GM19099 (cell line): Measurements from ENCODE around the gene ATP8B3.

Experiments
- POLR2A ChIP-seq: IDR thresholded peaks from 3 replicates; pipeline ENCODE4 v1.6.1; 2011; ENCODE audit warnings: low read depth; ENCODE audit not compliant: insufficient read length; ENCODE audit errors: extremely low read depth

Gene ATP8B3

GRCh38 chr19:1747285-1748114 lies 64.6 kb downstream of the ATP8B3 start:
- TF ChIP-seq POLR2A: no peak

- no peak for TF ChIP-seq POLR2A
Observed at GRCh38 chr19:1746401-1747284, 65.4 kb downstream of the ATP8B3 start.

GRCh38 chr19:1745589-1746031 lies 66.5 kb downstream of the ATP8B3 start:
- no peak for TF ChIP-seq POLR2A

GRCh38 chr19:1744822-1745563 lies 67.1 kb downstream of the ATP8B3 start:
- TF ChIP-seq POLR2A: no peak

GRCh38 chr19:1744133-1744665 lies 67.9 kb downstream of the ATP8B3 start:
- TF ChIP-seq POLR2A: no peak

- TF ChIP-seq POLR2A: no peak
Observed at GRCh38 chr19:1742989-1743696, 68.9 kb downstream of the ATP8B3 start.

- no peak for TF ChIP-seq POLR2A
Observed at GRCh38 chr19:1739960-1740629, 72.0 kb downstream of the ATP8B3 start.

GRCh38 chr19:1736927-1737326 lies 75.1 kb downstream of the ATP8B3 start:
- TF ChIP-seq POLR2A: no peak

GRCh38 chr19:1736280-1736679 lies 75.8 kb downstream of the ATP8B3 start:
- TF ChIP-seq POLR2A: no peak

- no peak for TF ChIP-seq POLR2A
Observed at GRCh38 chr19:1734321-1734966, 77.6 kb downstream of the ATP8B3 start.
